A549 (cell line): ENCODE data around the gene RANBP2.

Source experiments
- CBX2 ChIP-seq: fragments of 200-600 bp; sonication (generic); IDR thresholded peaks from 2 replicates; pipeline ENCODE4 v1.6.1; 2016; ENCODE audit warnings: low read depth, mild to moderate bottlenecking, borderline replicate concordance
- EHMT2 ChIP-seq: fragments of 200-600 bp; sonication (generic); IDR thresholded peaks from 2 replicates; pipeline ENCODE4 v1.6.1; 2016; ENCODE audit warnings: antibody characterized with exemption, low read depth, mild to moderate bottlenecking, moderate library complexity
- JUNB ChIP-seq: fragments of >200 bp; sonication (Bioruptor Twin); formaldehyde crosslinking; IDR thresholded peaks from 2 replicates; pipeline ENCODE4 v1.6.1; 2016
- USF2 ChIP-seq: fragments of 450-650 bp; IDR thresholded peaks from 2 replicates; pipeline ENCODE4 v1.6.1; 2014; ENCODE audit warnings: antibody characterized with exemption

- TF ChIP-seq USF2 (no peak), JUNB (no peak), EHMT2 (no peak), CBX2 (no peak)
Measured at GRCh38 chr2:108786354-108787215, 67.3 kb downstream of the RANBP2 start, which contains the start of gene CCDC138.
